Effector CD8-positive, alpha-beta T cell (primary cell): ENCODE measurements around the gene KIF26B.

ENCODE experiments used
- DNase-seq: peaks from one replicate; lab custom pipeline; 2025; lab: John Stamatoyannopoulos, UW

Gene KIF26B

GRCh38 chr1:245592189-245592460 lies 437.3 kb downstream of the KIF26B start:
- DNase-seq = no peak

- DNase-seq = no peak
These were observed 443.9 kb downstream of the KIF26B start for GRCh38 chr1:245598524-245599305.

GRCh38 chr1:245599371-245600174 lies 444.8 kb downstream of the KIF26B start:
- DNase-seq = no peak

- no peak for DNase-seq
These were observed 445.9 kb downstream of the KIF26B start for GRCh38 chr1:245600658-245601057.

GRCh38 chr1:245603311-245603865 lies 448.6 kb downstream of the KIF26B start:
- no peak for DNase-seq

DNA sequence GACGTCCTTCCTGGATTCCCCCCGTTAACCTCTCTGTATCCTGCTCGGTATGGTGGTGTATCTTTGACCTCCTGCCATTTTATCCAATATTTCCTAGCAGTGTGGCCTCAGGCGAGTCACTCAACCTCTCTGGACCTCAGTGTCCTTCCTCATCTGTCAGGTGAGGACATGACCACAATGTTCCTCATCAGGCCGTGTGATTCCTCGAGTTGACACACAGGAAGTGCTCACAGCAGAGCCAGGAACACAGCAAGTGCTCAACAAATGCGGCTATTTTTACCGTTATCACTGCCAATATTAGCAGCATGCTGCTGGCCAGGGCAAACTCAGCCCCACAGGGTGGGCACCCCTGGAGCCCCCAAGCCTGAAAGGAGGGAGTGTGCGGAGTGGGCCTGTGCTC lies 450.2 kb downstream of the KIF26B start:
- DNase-seq = no peak

GRCh38 chr1:245605480-245606156 lies 450.8 kb downstream of the KIF26B start:
- no peak for DNase-seq

DNA sequence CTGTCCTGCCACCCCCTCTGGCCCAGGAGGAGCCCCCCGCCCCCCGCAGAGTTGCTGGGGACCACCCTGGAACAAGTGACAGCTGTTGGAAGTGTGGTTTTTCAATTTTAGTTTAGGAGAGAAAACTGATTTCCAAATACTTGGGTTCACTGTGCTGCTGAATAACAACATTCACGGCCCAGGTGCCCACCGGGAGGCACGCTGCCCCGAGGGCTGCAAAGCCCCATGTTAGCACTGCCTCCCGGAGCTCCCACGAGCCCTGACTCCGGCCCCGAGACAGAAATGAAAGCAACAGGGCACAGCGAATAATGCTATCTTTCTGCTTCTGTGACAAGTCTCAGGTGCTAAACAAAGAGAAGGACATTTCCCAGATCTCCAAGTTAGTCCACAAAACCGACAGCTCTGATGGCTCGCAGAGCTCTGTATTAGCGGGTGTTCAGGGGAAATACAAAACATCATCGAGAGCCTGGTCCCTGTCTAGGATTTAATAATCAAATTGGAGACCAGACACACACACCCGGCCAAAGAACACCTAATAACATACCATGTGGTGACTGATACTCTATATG lies 451.5 kb downstream of the KIF26B start:
- DNase-seq = no peak

- DNase-seq = no peak
These were observed 453.5 kb downstream of the KIF26B start for GRCh38 chr1:245608271-245608670.

DNA sequence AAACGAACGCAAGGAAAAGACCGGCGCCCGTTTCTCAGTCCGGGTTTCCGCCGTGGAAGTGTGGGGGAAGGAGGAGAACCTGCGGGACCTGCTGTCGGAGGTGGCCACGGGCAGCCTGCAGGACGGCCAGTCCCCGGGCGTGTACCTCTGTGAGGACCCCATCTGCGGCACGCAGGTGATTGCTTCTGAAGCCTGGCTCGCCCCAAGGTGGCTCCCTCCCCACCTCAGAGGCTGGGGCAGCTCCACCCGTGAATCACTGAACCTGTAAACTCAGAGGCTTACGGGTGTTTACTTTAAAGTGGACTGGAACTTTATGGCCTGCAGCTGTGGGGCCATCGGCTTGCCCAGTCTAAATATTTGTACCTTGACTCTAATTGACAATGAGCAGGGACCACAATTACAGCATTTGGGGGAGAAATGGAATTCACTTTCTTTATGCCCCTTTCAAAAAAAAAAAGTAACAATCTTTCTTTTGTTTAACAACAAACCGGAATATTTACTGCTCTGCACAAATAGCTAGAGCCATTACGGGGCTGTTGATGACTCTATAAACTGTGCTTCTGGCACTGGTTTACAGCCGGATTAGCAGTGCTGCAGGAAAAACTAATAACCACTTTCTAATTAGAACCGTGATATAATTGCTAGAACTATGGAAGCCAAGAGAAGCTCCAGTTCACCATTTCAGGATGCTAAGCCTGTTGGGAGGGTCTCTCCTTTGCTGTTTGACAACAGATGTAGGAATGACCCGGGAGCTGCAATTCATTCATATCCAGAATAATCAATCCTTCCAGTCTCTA lies 454.8 kb downstream of the KIF26B start:
- DNase-seq = no peak

- DNase-seq = no peak
These were observed 456.5 kb downstream of the KIF26B start for GRCh38 chr1:245611251-245611650.

GRCh38 chr1:245614476-245614875 lies 459.7 kb downstream of the KIF26B start:
- no peak for DNase-seq

- DNase-seq = no peak
These were observed 460.2 kb downstream of the KIF26B start for GRCh38 chr1:245615001-245615400.

GRCh38 chr1:245621589-245621988 lies 466.8 kb downstream of the KIF26B start:
- DNase-seq = no peak

- DNase-seq = no peak
These were observed 467.7 kb downstream of the KIF26B start for GRCh38 chr1:245622332-245623014.

- DNase-seq = no peak
These were observed 486.6 kb downstream of the KIF26B start for GRCh38 chr1:245641384-245641783.

DNA sequence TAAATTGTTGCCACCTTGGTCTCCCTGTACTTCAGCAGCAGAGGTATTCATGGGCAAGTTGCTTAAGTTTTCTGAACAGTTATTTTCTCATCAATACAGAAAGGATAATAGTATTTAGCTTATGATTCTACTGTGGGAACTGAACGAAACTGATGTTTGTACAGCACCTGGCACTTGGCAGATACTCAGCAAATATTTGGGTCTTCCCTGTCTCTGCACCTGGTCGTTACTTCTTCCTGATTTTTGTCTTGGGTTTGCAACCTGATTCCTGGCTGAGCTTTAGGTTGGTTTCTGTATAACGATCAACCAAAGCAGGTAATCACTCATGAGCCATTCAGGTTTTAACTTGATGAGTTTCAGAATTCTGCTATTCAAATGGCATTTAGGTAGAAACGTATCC lies 490.6 kb downstream of the KIF26B start:
- no peak for DNase-seq

GRCh38 chr1:245645894-245646293 lies 491.1 kb downstream of the KIF26B start:
- no peak for DNase-seq

GRCh38 chr1:245648749-245649522 lies 494.2 kb downstream of the KIF26B start:
- DNase-seq = no peak

DNA sequence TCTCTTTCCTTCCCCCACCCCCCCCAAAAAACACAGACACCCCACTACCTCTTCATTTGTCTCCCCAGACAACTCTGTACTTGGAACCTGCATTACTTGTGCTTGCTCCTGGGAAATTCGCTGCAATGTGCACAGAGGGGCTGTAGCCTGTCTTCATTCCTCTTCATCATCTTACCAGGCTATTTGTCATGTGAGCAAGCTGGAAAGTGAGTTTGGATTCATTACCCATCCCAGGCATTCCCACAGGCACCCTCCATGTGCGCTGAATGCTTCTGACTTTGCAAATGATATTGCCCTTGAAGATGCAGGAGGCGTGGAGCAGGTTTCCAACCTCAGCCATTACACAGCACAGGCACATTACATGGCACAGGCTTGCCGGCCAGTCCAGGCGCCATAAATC lies 494.9 kb downstream of the KIF26B start:
- no peak for DNase-seq
